Stimulated activated CD8-positive, alpha-beta memory T cell treated with anti-CD3 and anti-CD28 coated beads, Interleukin-12 subunit alpha, Interleukin-12 subunit beta, amount 100 ng/mL, for 4 hours (primary cell): ENCODE results near the gene NGEF.

Experiments
- DNase-seq: peaks from one replicate; pipeline ENCODE4 v3.0.0-alpha.2; 2020; ENCODE audit warnings: low read depth

NGEF gene

GRCh38 chr2:232884001-232884421 lies 129.0 kb downstream of the NGEF start:
- no peak for DNase-seq

- no peak for DNase-seq
These were observed 129.8 kb downstream of the NGEF start for GRCh38 chr2:232883116-232883721.

GRCh38 chr2:232882505-232883115 lies 130.4 kb downstream of the NGEF start:
- no peak for DNase-seq

GRCh38 chr2:232882085-232882484 lies 131.0 kb downstream of the NGEF start:
- DNase-seq: no peak

- no peak for DNase-seq
These were observed 132.2 kb downstream of the NGEF start for GRCh38 chr2:232880764-232881351.

- DNase-seq: no peak
These were observed 133.2 kb downstream of the NGEF start for GRCh38 chr2:232879618-232880494.

- no peak for DNase-seq
These were observed 134.0 kb downstream of the NGEF start for GRCh38 chr2:232878855-232879617.

GRCh38 chr2:232877940-232878511 lies 135.0 kb downstream of the NGEF start:
- DNase-seq: no peak

- no peak for DNase-seq
These were observed 136.0 kb downstream of the NGEF start for GRCh38 chr2:232876978-232877441.

- DNase-seq: no peak
These were observed 136.7 kb downstream of the NGEF start for GRCh38 chr2:232876161-232876977.

GRCh38 chr2:232875256-232876121 lies 137.6 kb downstream of the NGEF start:
- DNase-seq: no peak

- no peak for DNase-seq
These were observed 138.3 kb downstream of the NGEF start for GRCh38 chr2:232874677-232875223.

GRCh38 chr2:232873909-232874641 lies 139.0 kb downstream of the NGEF start:
- DNase-seq: no peak

GRCh38 chr2:232873292-232873908 lies 139.7 kb downstream of the NGEF start:
- DNase-seq: no peak

GRCh38 chr2:232872826-232873225 lies 140.2 kb downstream of the NGEF start:
- no peak for DNase-seq

GRCh38 chr2:232871835-232872736 lies 141.0 kb downstream of the NGEF start:
- DNase-seq: no peak

- DNase-seq: no peak
These were observed 141.6 kb downstream of the NGEF start for GRCh38 chr2:232871418-232871834.
